Measurements from ENCODE around the gene LMNTD2.

The LMNTD2 gene

GRCh38 chr11:507727-508515 is 52.6 kb downstream of the LMNTD2 start:
- DNase-seq (ENCODE audit: low spot score) = no peak

- DNase-seq (ENCODE audit: low spot score) = peak; percentile 98
Observed at GRCh38 chr11:506995-507726, 53.4 kb downstream of the LMNTD2 start, which contains the start of gene RNH1. TSS of gene RNH1 (minus strand) at chr11:507242. CDS start at chr11:502162, 5,080 bp downstream.

GRCh38 chr11:506238-506994 is 54.1 kb downstream of the LMNTD2 start:
- DNase-seq (ENCODE audit: low spot score) = peak; percentile 96

DNA sequence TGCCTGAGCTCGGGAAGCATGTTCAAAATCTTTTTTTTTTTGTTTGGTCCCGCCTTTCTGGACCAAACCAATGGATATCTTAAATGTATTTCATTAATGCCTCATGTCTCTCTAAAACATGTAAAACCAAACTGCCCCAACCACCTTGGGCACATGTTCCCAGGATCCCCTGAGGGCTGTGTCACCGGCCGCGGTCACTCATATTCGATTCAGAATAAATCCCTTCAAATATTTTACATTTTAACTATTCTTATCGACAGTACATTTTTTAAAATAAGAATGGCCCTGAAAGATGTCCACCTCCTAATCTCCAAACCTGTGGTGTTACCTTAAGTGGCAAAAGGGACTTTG is 55.6 kb downstream of the LMNTD2 start:
- DNase-seq (ENCODE audit: low spot score) = no peak

All from CD4-positive, alpha-beta T cell treated with Interleukin-15 for 4 hours (primary cell).